GM21576 (cell line): ENCODE measurements around the gene ROR1.

Experiments used
- ATAC-seq: cut with Tn5 transposase; IDR thresholded peaks from one replicate; pipeline ENCODE4 v1.9.1; 2021; ENCODE audit warnings: mild to moderate bottlenecking, moderate library complexity; ENCODE audit not compliant: unreplicated experiment

Gene ROR1

DNA sequence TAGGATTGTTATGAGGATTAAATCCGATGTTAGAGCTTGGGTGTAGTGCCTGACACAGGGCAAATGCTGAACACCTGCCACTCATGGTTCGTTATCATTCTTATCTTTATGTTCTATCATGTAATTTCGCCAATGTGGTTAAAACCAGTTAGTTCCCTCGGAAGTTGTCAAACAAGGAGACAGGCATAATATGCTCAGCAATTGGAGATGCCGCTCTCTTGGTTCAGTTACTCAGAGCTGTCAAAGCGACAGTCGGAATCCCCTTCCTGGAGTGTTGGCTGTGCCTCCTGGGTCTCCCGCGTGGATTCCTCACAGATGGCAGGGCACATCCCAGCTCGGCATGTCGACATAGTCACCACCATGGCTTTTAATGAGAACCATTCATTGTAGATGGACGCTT lies 192.2 kb downstream of the ROR1 start:
- no peak for ATAC-seq

DNA sequence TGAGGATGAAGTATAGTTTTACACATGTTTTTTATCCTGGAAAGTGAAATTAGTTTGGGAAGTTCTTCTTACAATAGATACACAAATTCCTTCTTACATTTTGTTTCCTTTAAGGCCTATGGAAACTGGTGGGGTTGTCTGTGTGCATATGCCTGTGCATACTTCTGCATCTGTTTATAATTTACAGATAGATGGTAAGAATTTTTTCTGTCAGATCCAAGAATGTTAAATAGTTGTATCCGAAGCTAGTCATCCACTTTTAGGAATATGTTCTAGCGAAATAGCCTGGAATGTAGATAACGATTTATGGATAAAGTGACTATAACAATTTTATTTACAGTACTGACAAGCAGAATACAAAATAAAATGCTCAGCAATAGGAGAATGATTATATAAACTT lies 194.1 kb downstream of the ROR1 start:
- ATAC-seq: no peak

DNA sequence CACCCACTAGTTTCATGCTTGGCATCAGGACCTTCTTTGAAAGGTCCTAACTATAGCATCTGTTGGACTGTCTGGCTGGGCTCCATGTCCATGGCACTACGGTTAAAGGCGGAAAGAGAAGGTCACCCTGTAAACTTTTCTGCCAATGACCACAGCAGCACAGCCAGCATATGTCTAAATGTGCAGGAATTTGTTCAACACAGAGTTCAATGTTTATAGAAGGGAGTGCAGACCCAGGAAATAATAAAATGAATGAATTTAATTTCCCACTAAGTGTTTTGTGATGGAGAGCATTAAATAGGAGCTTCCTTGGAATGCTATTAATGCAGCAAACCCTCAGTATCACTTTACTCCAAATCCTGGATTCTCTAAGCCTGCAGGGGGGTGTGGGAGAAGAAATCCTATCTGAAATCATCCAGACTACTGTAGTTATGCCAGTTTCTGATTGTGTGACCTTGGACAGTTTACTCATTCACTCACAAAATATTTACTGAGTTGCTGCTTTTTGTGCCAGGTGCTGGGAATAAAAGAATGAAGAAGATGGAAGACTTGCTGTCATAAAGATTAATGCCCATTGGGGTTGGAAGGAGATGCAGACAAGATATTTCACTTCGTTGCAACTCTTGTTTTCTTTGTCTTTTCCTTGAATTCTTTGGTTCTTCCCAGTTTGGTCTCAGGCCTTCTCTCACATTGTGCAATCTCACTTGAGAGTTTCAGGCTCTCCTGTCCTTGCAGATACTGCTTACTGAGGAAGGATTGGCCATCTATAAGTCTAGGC lies 195.0 kb downstream of the ROR1 start:
- ATAC-seq: no peak

DNA sequence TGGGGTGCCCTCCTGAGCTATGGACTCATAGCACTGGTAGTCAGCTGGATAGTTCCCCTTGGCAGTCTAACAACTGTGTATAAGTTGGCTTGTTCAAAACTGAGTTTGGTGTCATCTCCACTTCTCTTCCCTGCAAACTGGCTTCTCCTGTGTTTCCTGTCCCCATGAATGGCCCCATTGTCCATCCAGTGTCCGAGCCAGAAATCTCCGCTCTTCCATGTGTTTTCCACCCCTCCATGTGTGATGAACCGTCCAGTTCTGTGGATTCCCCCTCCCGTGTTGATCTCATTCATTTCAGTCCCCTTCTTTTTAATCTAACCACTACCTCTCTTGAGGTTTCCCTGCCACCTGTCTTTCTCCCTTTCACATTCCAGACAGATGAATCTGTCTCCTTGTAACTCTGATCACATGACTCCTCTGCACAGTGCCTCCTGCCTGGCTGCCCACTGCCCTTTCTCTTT lies 195.7 kb downstream of the ROR1 start:
- ATAC-seq: no peak

DNA sequence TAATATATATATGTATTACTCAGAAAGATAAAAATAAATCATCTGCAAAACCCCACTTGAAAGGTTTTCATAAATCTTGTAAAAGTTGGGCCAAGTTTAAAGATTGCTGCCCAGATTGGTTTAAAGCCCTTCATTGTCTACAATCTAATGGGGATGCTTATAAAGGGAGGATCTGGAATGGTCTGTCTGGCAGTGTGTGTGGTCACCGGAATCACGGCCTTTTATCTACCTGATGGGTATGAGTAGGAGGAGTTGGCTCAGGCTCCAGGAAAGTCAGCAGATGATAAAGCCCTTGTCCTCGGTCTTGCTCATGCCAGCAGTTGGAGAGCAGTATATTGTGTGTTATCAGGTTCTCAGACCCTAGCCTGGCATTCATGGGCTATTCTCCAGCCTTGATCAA lies 197.7 kb downstream of the ROR1 start:
- ATAC-seq: no peak

DNA sequence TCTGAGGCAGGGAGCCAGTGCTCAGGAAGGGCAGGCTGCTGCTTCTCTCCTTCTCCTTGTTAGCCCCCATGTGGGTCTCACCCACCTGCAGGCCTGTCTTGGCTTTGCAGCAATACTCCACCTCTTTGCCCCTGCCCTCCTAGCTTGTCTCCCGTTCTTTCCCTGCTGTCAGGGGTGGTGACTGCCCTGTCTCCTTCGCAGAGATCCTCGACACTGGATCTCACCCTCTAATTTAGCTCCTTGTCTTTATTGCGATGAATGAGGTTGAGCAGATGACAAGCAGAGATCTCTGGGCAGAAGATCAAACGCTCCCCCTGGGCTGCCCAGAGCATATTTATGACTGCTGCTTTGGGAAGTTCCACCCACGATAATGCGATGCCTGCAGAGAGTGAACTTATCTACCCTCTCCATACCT lies 199.2 kb downstream of the ROR1 start:
- ATAC-seq: no peak

DNA sequence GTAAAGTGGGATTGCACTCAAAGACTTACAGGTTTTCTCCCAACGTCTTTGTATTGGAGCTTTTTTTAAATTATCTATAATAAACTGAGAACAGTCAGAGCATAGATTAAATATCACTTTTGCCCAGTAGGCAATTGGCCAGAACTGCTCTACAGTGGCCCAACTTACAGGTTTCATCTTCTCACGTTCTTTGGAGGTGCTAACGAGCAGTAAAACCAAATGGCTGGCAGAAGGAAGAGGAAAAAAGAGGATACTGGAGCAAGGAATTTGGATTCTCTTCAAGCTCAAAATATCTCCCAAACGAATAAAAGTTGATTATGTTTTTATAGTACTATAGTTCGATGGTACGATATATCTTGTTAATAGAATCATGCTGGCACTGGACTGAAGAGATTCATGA lies 201.1 kb downstream of the ROR1 start:
- no peak for ATAC-seq

DNA sequence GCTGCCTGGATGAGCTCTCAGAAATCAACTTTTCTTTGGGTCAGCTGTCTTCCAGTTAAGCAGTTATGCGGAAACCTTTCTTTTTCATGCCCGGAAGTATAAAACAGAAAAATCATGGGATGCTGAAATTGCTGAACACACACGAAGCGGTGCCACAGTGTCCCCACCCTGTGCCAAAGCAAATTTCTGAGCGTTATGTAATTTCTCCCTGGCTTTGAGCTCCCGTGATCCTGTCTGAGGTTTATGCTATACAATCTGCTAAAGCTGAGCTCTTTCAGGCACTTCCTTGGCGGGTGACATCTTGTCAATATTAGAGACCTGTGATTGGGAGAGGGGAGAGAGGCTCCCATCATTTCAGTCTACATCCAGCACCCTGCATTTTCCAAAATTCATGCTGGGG lies 201.7 kb downstream of the ROR1 start:
- ATAC-seq: no peak

DNA sequence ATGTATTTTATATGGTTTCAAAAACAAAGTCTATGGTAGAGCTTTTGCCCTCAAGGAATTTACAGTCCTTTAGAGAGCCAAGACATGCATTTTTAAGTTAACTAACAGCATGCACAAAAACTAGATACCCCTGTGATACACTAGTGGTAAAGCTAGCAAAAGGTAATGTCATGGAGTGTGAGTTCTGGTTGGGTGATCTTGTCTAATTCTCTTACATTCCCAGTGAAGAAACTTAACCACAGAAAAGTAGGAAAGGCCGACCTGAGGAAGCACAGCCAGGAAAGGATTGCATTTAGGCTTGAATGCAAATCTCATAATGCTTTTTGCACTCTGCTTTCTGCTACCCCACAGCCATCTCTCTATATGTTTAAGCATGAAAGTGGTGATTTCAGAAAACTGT lies 202.2 kb downstream of the ROR1 start:
- ATAC-seq: no peak

DNA sequence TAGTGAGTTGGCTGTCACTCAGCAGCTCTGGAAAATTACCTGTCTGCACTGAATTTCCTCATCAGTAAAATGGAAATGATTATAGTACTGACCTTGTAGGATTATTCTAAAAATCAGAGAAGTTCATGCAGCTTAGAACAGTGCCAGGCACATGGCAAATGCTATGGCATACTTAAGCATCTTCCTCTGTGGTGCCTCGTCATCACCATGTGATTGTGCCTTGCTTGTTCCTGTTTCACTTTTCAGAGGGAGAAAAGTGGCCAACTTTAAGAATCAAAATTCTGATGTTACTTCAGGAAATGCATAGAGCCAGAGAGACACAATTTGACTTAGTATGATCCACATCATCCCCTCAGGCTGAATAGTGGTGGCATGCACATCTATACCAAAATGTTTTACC lies 203.6 kb downstream of the ROR1 start:
- no peak for ATAC-seq

DNA sequence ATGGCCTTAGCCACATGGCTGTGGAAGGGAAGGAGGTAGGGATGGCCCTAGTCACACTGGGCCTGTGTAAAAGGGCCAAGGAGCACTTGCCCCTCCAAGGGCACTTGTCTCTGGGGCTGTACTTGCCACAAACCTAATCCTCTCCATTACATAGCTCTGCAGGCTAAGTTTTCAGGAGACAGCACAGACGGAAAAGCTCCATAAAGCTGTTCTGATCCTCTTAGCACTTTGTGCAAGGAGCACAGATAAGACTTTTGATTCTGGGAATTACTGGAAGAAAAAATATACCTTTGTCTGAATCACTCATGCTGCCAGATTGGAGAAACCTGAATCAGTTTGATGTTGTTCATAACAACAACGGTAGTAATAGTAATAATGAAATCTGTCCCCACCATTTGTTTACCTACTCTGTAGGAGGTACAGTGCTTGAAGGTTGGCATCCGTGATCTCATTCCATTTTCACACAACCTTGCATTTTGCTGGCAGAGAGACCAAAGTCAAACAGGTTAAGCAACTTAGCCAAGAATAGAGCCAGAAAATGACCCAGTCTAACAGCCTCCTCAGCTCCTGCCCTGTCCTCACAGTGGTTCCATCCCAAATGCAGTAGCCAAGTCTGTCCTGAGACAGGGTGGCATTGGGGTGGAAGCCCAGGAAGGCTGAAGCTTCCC lies 207.1 kb downstream of the ROR1 start:
- no peak for ATAC-seq

DNA sequence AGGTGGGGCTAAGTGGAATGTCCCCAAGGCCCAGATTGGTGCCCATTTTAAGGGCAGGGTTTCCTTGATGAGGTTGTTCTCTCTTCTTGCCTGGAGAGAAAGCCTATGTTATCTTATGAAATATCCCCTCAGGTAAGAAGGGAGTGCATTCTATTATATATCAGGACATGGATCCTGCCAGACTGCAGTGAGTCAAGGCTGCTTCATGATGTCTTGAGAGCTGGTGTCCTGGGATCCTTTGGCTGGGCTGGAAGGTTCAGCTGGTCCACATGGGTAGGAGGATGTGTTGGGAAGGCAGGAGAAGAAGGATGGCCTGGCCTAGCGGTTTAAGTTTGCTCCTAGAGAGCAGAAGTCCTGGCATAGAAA lies 207.6 kb downstream of the ROR1 start:
- ATAC-seq: no peak

DNA sequence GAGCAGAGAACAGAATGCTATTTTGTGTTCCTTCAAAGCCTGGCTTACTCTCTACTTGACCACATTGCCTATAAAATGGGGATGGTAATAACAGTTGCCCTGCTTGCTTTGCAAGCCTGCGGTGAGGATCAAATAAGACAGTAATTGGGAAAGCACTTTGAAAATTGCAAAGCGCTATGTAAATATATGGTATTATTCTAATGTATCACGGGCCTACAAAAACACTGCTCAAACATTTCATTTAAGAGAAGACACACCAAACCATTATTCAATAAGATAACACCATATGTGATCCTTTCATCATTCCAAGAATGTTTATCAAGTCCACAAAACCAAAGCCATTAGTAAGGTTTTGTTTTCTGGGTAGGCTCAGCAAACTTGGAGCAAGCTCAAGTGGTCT lies 208.4 kb downstream of the ROR1 start:
- no peak for ATAC-seq

DNA sequence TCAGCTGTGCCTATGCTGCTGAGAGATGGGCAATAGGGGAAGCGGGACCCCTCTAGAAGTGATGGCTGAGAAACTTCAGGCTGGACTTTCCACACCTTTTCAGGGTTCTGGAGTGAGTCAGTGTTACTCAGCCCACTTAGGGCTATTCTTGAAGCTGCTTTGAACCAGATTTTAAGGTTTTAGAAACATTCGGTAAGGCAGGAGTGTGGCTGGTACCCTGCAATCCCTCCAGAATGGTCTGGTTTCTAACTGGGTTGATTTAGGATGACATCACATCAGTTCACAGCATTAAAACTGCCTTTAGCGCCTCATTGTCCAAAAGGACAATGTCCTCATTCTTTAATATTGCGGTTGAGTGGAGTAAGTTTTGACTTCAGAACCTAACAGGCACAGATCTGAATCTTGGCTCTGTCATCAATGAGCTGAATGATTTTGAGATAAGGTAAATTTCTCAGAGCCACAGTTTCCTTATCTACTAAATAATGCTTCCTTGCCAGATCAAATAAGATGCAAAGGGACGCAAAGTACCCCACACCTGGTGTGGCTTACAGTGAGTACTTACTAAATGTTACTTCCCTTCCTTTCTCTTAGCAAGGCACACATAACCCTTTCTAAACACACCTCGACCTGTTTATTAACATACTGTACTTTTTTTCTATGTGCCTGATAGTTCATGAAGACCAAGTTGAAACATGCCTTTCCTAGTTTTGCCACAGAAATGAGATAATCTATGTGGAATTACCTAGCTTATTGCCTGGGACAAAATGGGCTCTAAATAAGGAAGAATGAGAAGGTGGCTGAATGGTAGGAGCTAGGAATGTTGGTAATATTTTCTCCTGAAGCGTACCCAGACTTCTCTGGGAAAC lies 209.8 kb downstream of the ROR1 start:
- ATAC-seq: no peak

DNA sequence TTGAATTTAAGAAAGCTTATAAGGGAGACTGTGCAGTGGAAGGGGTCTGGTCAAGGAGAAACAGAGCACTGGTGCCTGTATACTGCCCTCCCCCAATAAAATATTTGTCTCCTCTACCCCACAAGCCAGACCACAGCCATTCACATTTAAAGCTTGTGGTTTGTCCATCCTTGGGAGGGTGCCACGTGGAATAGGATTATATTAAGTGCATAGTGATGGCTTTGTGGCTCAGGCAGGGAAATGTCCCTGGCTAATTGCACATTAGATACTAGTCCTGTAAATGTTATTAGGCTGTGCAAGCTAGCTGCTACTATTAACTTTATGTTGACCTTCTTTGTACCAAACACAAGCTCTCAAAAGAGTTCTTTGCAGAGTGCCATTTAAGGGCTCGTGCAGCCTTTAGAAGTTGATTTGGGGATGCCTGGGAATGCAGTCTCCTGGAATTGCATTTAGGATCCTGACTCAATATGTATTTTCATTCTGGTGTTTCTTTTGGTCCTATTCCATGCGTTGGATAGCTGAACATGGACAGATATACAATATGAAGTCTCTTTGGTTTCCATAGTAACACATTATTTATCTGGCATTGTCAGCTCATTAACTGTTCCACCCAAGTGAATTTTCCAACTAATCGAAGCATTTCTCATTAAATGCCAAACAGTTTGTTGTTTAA lies 210.6 kb downstream of the ROR1 start:
- ATAC-seq: no peak

DNA sequence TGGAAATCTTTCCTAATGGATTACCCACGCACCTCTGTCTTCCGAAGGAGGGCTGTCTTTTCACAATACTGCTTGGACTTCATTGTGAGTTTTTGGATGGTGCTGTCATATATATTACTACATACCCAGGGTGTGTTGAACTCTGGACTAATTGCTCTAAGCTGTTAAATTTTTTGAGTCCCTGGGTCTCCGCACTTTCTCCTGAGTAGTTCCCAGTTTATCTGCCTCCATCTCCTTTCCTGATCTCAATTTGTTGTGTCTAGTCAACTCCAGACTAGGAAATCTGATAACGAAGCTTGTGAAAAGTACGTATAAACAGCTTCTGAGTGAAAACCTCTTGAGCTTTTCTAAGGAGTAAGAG lies 211.1 kb downstream of the ROR1 start:
- no peak for ATAC-seq

DNA sequence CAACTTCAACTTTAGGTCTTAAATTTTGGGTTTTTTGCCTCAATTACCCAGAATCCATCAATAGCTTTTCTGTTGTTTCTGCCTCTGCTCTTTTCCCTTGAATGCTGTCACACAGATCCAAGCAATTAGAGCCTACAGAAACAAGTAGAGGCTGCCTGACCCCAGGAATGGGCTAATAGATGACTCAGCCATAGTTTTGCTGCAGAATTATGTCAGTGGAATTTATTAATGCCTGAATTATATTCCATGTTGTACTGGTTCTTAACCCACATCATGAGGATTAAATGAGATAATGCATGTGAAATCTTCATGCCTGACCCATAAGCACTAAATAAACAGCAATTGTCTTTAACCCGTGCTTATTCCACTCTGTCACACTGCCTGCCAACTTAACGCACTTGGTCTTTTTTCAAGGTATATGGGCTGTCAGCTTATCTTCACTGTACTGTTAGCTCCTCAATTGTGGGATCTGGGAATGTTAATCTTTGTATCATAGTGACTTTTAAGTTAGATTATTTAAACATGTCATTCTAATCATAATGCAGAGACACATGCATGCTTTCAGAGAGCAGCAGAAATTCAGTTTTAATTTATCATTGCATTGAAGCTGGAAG lies 213.3 kb downstream of the ROR1 start:
- ATAC-seq: no peak

DNA sequence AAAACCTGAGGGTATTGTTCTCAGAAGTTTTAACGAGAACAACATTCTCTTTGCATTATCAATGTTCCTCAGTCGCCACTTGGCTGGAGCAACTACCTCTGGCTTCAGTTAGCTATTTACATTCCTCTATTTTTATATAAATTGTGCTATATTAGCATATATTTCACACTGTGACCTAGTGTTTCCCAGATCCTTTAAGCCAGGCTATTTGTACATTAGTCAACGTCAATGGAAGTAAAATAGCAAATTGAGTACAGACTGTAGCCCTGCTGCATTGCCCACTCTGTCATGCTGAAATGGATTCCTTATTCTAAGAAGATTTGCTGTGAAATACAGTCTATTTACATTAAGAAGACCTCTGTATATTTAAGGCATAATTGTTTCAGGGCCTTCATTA lies 213.8 kb downstream of the ROR1 start:
- ATAC-seq: no peak

DNA sequence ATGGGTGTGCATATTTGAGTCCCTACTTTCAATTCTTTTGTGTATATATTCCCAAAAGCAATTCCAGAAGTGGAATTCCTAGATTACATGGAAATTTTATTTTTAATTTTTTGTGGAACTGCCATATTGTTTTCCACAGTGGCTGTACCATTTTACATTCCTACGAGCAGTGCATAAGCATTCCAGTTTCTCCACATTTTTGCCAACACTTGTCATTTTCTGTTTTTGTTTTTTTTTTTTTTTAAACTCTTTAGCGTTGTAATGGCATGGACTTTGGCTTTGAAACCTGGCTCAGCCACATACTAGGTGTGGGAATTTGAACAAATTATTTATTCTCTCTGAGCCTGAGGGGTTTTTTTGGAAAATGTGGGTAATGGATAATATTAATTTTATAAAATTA lies 215.1 kb downstream of the ROR1 start:
- ATAC-seq: no peak

DNA sequence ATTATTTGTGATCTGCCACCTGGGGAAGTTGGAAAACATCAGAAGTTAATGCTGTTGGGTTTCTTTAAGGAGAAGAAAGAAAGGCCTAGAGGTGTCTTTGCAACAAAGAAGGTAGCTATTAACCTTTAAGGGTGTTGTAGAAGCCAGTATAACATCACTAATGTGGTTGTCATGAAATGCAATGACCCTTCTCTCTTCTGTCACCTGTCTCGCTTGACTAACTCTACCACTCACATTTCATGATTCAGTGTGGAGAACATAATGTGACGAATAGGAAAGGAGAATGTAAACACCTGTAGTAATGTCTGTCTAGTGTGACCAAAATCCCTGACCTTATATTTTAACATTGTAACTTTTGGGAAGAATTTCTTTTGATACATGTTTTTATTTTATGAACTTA lies 217.9 kb downstream of the ROR1 start:
- no peak for ATAC-seq

DNA sequence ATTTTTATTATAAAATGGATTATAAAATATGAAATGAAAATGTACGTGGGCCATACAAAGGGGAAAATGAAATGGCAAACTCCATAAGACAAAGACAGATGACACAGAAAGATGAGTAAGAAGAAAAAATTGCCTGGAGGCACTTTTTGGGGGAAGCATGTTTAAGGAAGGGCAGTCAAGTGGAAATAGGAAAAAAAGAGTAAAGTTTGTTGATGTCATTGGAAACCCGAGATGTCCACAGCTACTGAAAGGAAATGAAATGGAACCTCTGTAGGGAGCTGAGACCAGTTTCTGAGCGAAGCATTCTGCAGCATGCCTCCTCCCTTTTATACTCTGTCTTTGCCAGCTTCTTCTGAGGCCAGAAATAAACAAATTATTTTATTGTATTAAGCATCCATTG lies 226.2 kb downstream of the ROR1 start:
- no peak for ATAC-seq
